Endothelial cell of umbilical vein (primary cell): ENCODE measurements around the gene RXFP4. TPM values are rescaled to one million over a fixed set of nuclear protein-coding genes. Genes with fewer than 3 reads are reported as not detected.

Experiments
- BruUV-seq: library from RNA; stranded (reverse); fragments of 400-500 nt; replicated peaks from 2 replicates; lab custom pipeline; 2021; lab: Mats Ljungman, UMichigan
- CTCF ChIA-PET: fragments of 300-600, 350-600 bp; sonication (Branson Sonifier 250); formaldehyde crosslinking; loops from one replicate; lab custom pipeline; 2021; ENCODE audit warnings: antibody characterized with exemption, inconsistent platforms; lab: Charles Lee
- POLR2A ChIA-PET: fragments of 300-600, 350-600 bp; sonication (Branson Sonifier 250); formaldehyde crosslinking; loops from one replicate; lab custom pipeline; 2021; ENCODE audit warnings: antibody characterized with exemption, inconsistent platforms; lab: Charles Lee
- DNase-seq: peaks from one replicate; pipeline ENCODE4 v3.0.0-alpha.2; 2011; ENCODE audit warnings: low read depth, low spot score
- FAIRE-seq: peaks from 2 replicates; lab custom pipeline; 2011; peaks lifted over from hg19 to GRCh38; lab: Jason Lieb, UNC
- H2AFZ ChIP-seq: 2 replicates; pipeline ENCODE4 v1.6.0; 2012; ENCODE audit warnings: low read depth, low read length, control low read depth, inconsistent platforms
- H3K27ac ChIP-seq: 2 replicates; pipeline ENCODE4 v1.5.1; 2011; ENCODE audit warnings: low read depth, mild to moderate bottlenecking, control low read depth, low read length, moderate library complexity; ENCODE audit not compliant: insufficient read depth
- H3K27me3 ChIP-seq, 2 experiments: 2 replicates each; pipeline versions ENCODE4 v1.6.0 to v1.6.1; 2011; ENCODE audit warnings: low read length in 2 of 2, mixed read lengths in 1 of 2; ENCODE audit not compliant: control insufficient read depth in 2 of 2, insufficient read depth in 2 of 2
- H3K36me3 ChIP-seq, 2 experiments: 2 replicates in 1 of 2; 3 replicates in 1 of 2; pipeline ENCODE4 v1.5.1; 2011; ENCODE audit warnings: low read length in 2 of 2, mild to moderate bottlenecking in 1 of 2, moderate library complexity in 1 of 2; ENCODE audit not compliant: control insufficient read depth in 2 of 2, insufficient read depth in 2 of 2; ENCODE audit errors: extremely low read depth in 1 of 2
- H3K4me1 ChIP-seq: 3 replicates; pipeline ENCODE4 v1.5.1; 2011; ENCODE audit warnings: mild to moderate bottlenecking, low read length; ENCODE audit not compliant: control insufficient read depth, insufficient read depth; ENCODE audit errors: extremely low read depth
- H3K4me2 ChIP-seq: 2 replicates; pipeline ENCODE4 v1.6.1; 2011; ENCODE audit warnings: low read length, control low read depth, mixed read lengths; ENCODE audit not compliant: insufficient read depth
- H3K4me3 ChIP-seq, 3 experiments: fragments of 200-600 bp in 1 of 3; sonication (generic), shearing (Covaris generic) in 1 of 3; replicated peaks in 1 of 3; 2 replicates each; pipeline ENCODE4 v1.5.1; 2011 to 2016; ENCODE audit warnings: control low read depth in 3 of 3, low read length in 3 of 3, mild to moderate bottlenecking in 2 of 3, inconsistent platforms in 1 of 3, low read depth in 1 of 3, moderate library complexity in 1 of 3; ENCODE audit not compliant: insufficient read depth in 1 of 3
- H3K79me2 ChIP-seq: 2 replicates; pipeline ENCODE4 v1.6.0; 2012; ENCODE audit warnings: low read length, inconsistent platforms; ENCODE audit not compliant: control insufficient read depth, insufficient read depth
- H3K9ac ChIP-seq: replicated peaks from 2 replicates; pipeline ENCODE3; 2011; ENCODE audit warnings: low read length, control low read depth; ENCODE audit not compliant: insufficient read depth; ENCODE audit errors: extremely low read depth
- H3K9me1 ChIP-seq: replicated peaks from 3 replicates; pipeline ENCODE4 v1.6.0; 2011; ENCODE audit warnings: mild to moderate bottlenecking, low read length; ENCODE audit not compliant: control insufficient read depth, insufficient read depth; ENCODE audit errors: extremely low read depth
- H3K9me3 ChIP-seq: replicated peaks from 2 replicates; pipeline ENCODE4 v1.5.1; 2012; ENCODE audit warnings: low read length, inconsistent platforms; ENCODE audit not compliant: control insufficient read depth, insufficient read depth
- H4K20me1 ChIP-seq: replicated peaks from 2 replicates; pipeline ENCODE3; 2011; ENCODE audit warnings: mild to moderate bottlenecking, low read length; ENCODE audit not compliant: control insufficient read depth, insufficient read depth; ENCODE audit errors: extremely low read depth
- CTCF ChIP-seq, 2 donors: IDR thresholded peaks; 1 replicate in 1 of 2; 2 replicates in 1 of 2; pipeline ENCODE4 v1.5.1; 2011; ENCODE audit warnings: low read length in 2 of 2, mild to moderate bottlenecking in 2 of 2, moderate library complexity in 2 of 2, control low read depth in 1 of 2, inconsistent platforms in 1 of 2, low read depth in 1 of 2; ENCODE audit not compliant: insufficient read depth in 1 of 2; ENCODE audit errors: extremely low read depth in 1 of 2
- EZH2 ChIP-seq: IDR thresholded peaks from 2 replicates; pipeline ENCODE4 v1.6.1; 2012; ENCODE audit warnings: borderline replicate concordance, low read depth, mild to moderate bottlenecking, moderate library complexity, low read length, inconsistent platforms; ENCODE audit not compliant: severe bottlenecking
- FOS ChIP-seq: IDR thresholded peaks from 2 replicates; pipeline ENCODE4 v1.6.1; 2011; ENCODE audit warnings: mild to moderate bottlenecking, low read length, moderate library complexity, borderline replicate concordance; ENCODE audit not compliant: insufficient read depth
- GATA2 ChIP-seq: IDR thresholded peaks from 2 replicates; pipeline ENCODE4 v1.7.0; 2011; ENCODE audit warnings: low read depth, mild to moderate bottlenecking, moderate library complexity, mixed read lengths, low read length; ENCODE audit not compliant: insufficient read length, insufficient read depth
- JUN ChIP-seq: IDR thresholded peaks from 2 replicates; pipeline ENCODE4 v1.6.1; 2011; ENCODE audit warnings: borderline replicate concordance, low read depth; ENCODE audit not compliant: insufficient read length, insufficient read depth
- MAX ChIP-seq: IDR thresholded peaks from 2 replicates; pipeline ENCODE4 v1.6.1; 2011; ENCODE audit not compliant: insufficient read depth, insufficient read length
- MYC ChIP-seq: IDR thresholded peaks from one replicate; pipeline ENCODE4 v1.6.1; 2011; ENCODE audit warnings: mild to moderate bottlenecking, low read depth, low read length
- POLR2A ChIP-seq: IDR thresholded peaks from 2 replicates; pipeline ENCODE4 v1.6.1; 2012; ENCODE audit warnings: low read depth, mild to moderate bottlenecking, control low read depth, low read length
- POLR2AphosphoS5 ChIP-seq: IDR thresholded peaks from 2 replicates; pipeline ENCODE4 v1.6.1; 2012; ENCODE audit warnings: low read depth, mild to moderate bottlenecking, control low read depth, low read length, moderate library complexity; ENCODE audit not compliant: insufficient read depth
- dilution Hi-C: fragments of 300-500 bp; cut with MboI; formaldehyde crosslinking; loops from one replicate; pipeline ENCODE4 v1.15.0; 2019; ENCODE audit warnings: low sequenced_read_pairs; ENCODE audit not compliant: extremely low pct_ligation_motif_present
- intact Hi-C: fragments of 100-400 bp; cut with micrococcal nuclease; formaldehyde crosslinking; loops from one replicate; pipeline ENCODE4 v1.10.0; 2022
- polyA plus RNA-seq, 4 experiments: library from polyadenylated mRNA; depleted of rRNA in 3 of 4; stranded (reverse) in 3 of 4; unstranded in 1 of 4; fragments of >200 nt; gene quantifications; 2 replicates each; pipeline versions ENCODE4 v1.2.1 to v1.2.3, GENCODE V29; 2011 to 2012; ENCODE audit warnings: missing spikeins in 1 of 4
- total RNA-seq: library from RNA; stranded (reverse); gene quantifications from 2 replicates; pipeline ENCODE4 v1.2.3, GENCODE V29; 2021

The RXFP4 gene
- total and polyA plus RNA-seq, 2 donors (not counting 3 experiments of a cell fraction or from before 2014, with no cell fraction given): not detected

- ChIA-PET POLR2A (interaction anchor here (0.6 kb wide), 1 partner anchor 10 kb away, joined by 4 read pairs; no protein-coding TSS in a partner anchor), CTCF (no interaction called here)
- BruUV-seq: no TSS peak
- Histone ChIP-seq H3K9me3 (no peaks in the 10 kb centered on the region), H3K9ac (no peak overlapping the region), H3K27ac (no peak overlapping the region), H2AFZ (no peak overlapping the region), H3K79me2 (no peaks in the 10 kb centered on the region), H4K20me1 (no peaks in the 10 kb centered on the region), H3K36me3 (peaks cover 20 to 32% of the 10 kb centered on the region in 2 experiments), H3K27me3 (no peaks in the 10 kb centered on the region), H3K9me1 (no peaks in the 10 kb centered on the region), H3K4me1 (peaks cover 7% of the 10 kb centered on the region), H3K4me3 (no peak overlapping the region), H3K4me2 (no peak overlapping the region)
- dilution Hi-C loops: no loop called here
- TF ChIP-seq JUN (no peak), CTCF (IDR thresholded peaks at IDR 0.05; ENCODE audit: extremely low read depth in 1 of 2, insufficient read depth in 1 of 2, low read depth in 1 of 2, low read length in 2 of 2) (no peak), POLR2AphosphoS5 (no peak), MAX (no peak), POLR2A (no peak), GATA2 (no peak), EZH2 (no peak), FOS (no peak), MYC (no peak)
- no peak for FAIRE-seq
- intact Hi-C loops: no loop called here
- DNase-seq: no peak
These were observed 42.5 kb upstream of the RXFP4 start for GRCh38 chr1:155898888-155899287.
